AG09309 (cell line): ENCODE data around the gene TEC.

Source experiments
- DNase-seq: peaks from one replicate; pipeline ENCODE4 v3.0.0-alpha.2; 2010; ENCODE audit warnings: low read depth
- H3K4me3 ChIP-seq: 2 replicates; pipeline ENCODE4 v1.5.1; 2011; ENCODE audit warnings: mild to moderate bottlenecking, low read depth, low read length, moderate library complexity; ENCODE audit not compliant: control insufficient read depth
- CTCF ChIP-seq: IDR thresholded peaks from 2 replicates; pipeline ENCODE4 v1.5.1; 2011; ENCODE audit warnings: mild to moderate bottlenecking, low read depth, low read length, inconsistent platforms; ENCODE audit not compliant: insufficient read depth, control insufficient read depth; ENCODE audit errors: missing control alignments

TEC gene

GRCh38 chr4:48243887-48244286 lies 25.8 kb downstream of the TEC start:
- H3K4me3 ChIP-seq, result no peak overlapping the region
- TF ChIP-seq CTCF, result no peak
- DNase-seq, result no peak

- TF ChIP-seq CTCF, result no peak
- no peak for DNase-seq
- no peak overlapping the region for H3K4me3 ChIP-seq
Observed at GRCh38 chr4:48243429-48243828, 26.2 kb downstream of the TEC start.

GRCh38 chr4:48242511-48243195 lies 27.0 kb downstream of the TEC start:
- H3K4me3 ChIP-seq, result no peak overlapping the region
- no peak for TF ChIP-seq CTCF
- DNase-seq, result no peak

GRCh38 chr4:48241731-48242130 lies 27.9 kb downstream of the TEC start:
- no peak for DNase-seq
- H3K4me3 ChIP-seq, result no peak overlapping the region
- TF ChIP-seq CTCF, result no peak

- no peak overlapping the region for H3K4me3 ChIP-seq
- TF ChIP-seq CTCF, result no peak
- no peak for DNase-seq
Observed at GRCh38 chr4:48237996-48238645, 31.5 kb downstream of the TEC start.

GRCh38 chr4:48235050-48235449 lies 34.6 kb downstream of the TEC start:
- no peak overlapping the region for H3K4me3 ChIP-seq
- no peak for DNase-seq
- TF ChIP-seq CTCF, result no peak
